Nephron (organoid): ENCODE data around the gene CLIC5.
A peak's percentile ranks its signal among the peaks of the same experiment; 100 is the strongest.

Experiments used
- H3K27ac Mint-ChIP-seq, 3 experiments: 2 replicates each; pipeline ENCODE4 v1.8.0; 2020; ENCODE audit warnings: mixed read lengths in 3 of 3, mild to moderate bottlenecking in 2 of 3, moderate library complexity in 1 of 3
- H3K27me3 Mint-ChIP-seq: 2 replicates; pipeline ENCODE4 v1.8.0; 2021; ENCODE audit warnings: low read depth, mild to moderate bottlenecking, moderate library complexity, mixed read lengths
- H3K36me3 Mint-ChIP-seq: 2 replicates; pipeline ENCODE4 v1.8.0; 2020; ENCODE audit warnings: low read depth, mixed read lengths
- H3K4me1 Mint-ChIP-seq: 2 replicates; pipeline ENCODE4 v1.8.0; 2020; ENCODE audit warnings: mixed read lengths
- H3K4me3 Mint-ChIP-seq, 3 experiments: 2 replicates each; pipeline ENCODE4 v1.8.0; 2020; ENCODE audit warnings: mild to moderate bottlenecking in 3 of 3, mixed read lengths in 3 of 3, moderate library complexity in 2 of 3
- H3K9me3 Mint-ChIP-seq: 2 replicates; pipeline ENCODE4 v1.8.0; 2020; ENCODE audit warnings: mixed read lengths
- CTCF ChIP-seq, 3 experiments: fragments of 200-600 bp; sonication (generic); IDR thresholded peaks; one replicate each; pipeline ENCODE4 v1.5.0; 2021; ENCODE audit warnings: antibody characterized with exemption in 3 of 3; ENCODE audit not compliant: unreplicated experiment in 3 of 3

CLIC5 gene

GRCh38 chr6:45966797-45967196 lies 48.9 kb downstream of the CLIC5 start:
- H3K27me3 Mint-ChIP-seq: peaks cover 7% of the 10 kb centered on the region
- peaks cover 6% of the 10 kb centered on the region for H3K36me3 Mint-ChIP-seq
- no peak overlapping the region for H3K4me3 Mint-ChIP-seq
- H3K9me3 Mint-ChIP-seq: peaks cover 6% of the 10 kb centered on the region
- H3K27ac Mint-ChIP-seq: peak overlapping the region; percentile 57 to 95 (median 85)
- TF ChIP-seq CTCF (IDR thresholded peaks at IDR 0.05; ENCODE audit: unreplicated experiment in 3 of 3): no peak
- peaks cover 12% of the 10 kb centered on the region for H3K4me1 Mint-ChIP-seq

GRCh38 chr6:45966340-45966739 lies 49.3 kb downstream of the CLIC5 start:
- TF ChIP-seq CTCF (IDR thresholded peaks at IDR 0.05; ENCODE audit: unreplicated experiment in 3 of 3): no peak
- H3K4me1 Mint-ChIP-seq: peaks cover 12% of the 10 kb centered on the region
- no peak overlapping the region for H3K4me3 Mint-ChIP-seq
- H3K36me3 Mint-ChIP-seq: peaks cover 6% of the 10 kb centered on the region
- H3K27me3 Mint-ChIP-seq: peaks cover 7% of the 10 kb centered on the region
- H3K27ac Mint-ChIP-seq: peak overlapping the region; percentile 57 to 95 (median 85)
- peaks cover 6% of the 10 kb centered on the region for H3K9me3 Mint-ChIP-seq

GRCh38 chr6:45965792-45966191 lies 49.9 kb downstream of the CLIC5 start:
- Mint-ChIP-seq H3K9me3 (peaks cover 6% of the 10 kb centered on the region), H3K27me3 (peaks cover 7% of the 10 kb centered on the region), H3K27ac (peak overlapping the region; percentile 57 to 95 (median 74)), H3K4me1 (peaks cover 12% of the 10 kb centered on the region), H3K4me3 (no peak overlapping the region), H3K36me3 (peaks cover 6% of the 10 kb centered on the region)
- no peak for TF ChIP-seq CTCF (IDR thresholded peaks at IDR 0.05; ENCODE audit: unreplicated experiment in 3 of 3)

- Mint-ChIP-seq H3K9me3 (peaks cover 6% of the 10 kb centered on the region), H3K4me3 (no peak overlapping the region), H3K4me1 (peaks cover 8% of the 10 kb centered on the region), H3K27ac (peak overlapping the region in 2 of 3 experiments; percentile 74 to 95), H3K36me3 (peaks cover 6% of the 10 kb centered on the region), H3K27me3 (peaks cover 6% of the 10 kb centered on the region)
- TF ChIP-seq CTCF (IDR thresholded peaks at IDR 0.05; ENCODE audit: unreplicated experiment in 3 of 3): no peak
Observed at GRCh38 chr6:45965007-45965406, 50.7 kb downstream of the CLIC5 start.

- Mint-ChIP-seq H3K9me3 (peaks cover 6% of the 10 kb centered on the region), H3K4me3 (no peak overlapping the region), H3K27ac (peak overlapping the region in 2 of 3 experiments; percentile 51 to 84), H3K36me3 (peaks cover 6% of the 10 kb centered on the region), H3K27me3 (peaks cover 3% of the 10 kb centered on the region), H3K4me1 (peaks cover 15% of the 10 kb centered on the region)
- TF ChIP-seq CTCF (IDR thresholded peaks at IDR 0.05; ENCODE audit: unreplicated experiment in 3 of 3): no peak
Observed at GRCh38 chr6:45964300-45964699, 51.4 kb downstream of the CLIC5 start.

GRCh38 chr6:45963896-45964295 lies 51.8 kb downstream of the CLIC5 start:
- peaks cover 3% of the 10 kb centered on the region for H3K27me3 Mint-ChIP-seq
- no peak overlapping the region for H3K4me3 Mint-ChIP-seq
- H3K4me1 Mint-ChIP-seq: peaks cover 15% of the 10 kb centered on the region
- H3K36me3 Mint-ChIP-seq: peaks cover 6% of the 10 kb centered on the region
- peak overlapping the region in 2 of 3 experiments; percentile 51 to 84 for H3K27ac Mint-ChIP-seq
- peaks cover 6% of the 10 kb centered on the region for H3K9me3 Mint-ChIP-seq
- TF ChIP-seq CTCF (IDR thresholded peaks at IDR 0.05; ENCODE audit: unreplicated experiment in 3 of 3): no peak
